Caco-2 (cell line): Measurements from ENCODE around the gene PPP1R12B. TPM values are rescaled to one million over a fixed set of nuclear protein-coding genes. Genes with fewer than 3 reads are reported as not detected.
"Not testable (repeated sequence)": the region's sequence is repeated elsewhere in the genome, so short reads cannot be mapped to it uniquely, and the experiment has no call there.

ENCODE experiments used
- BruUV-seq: library from RNA; stranded (reverse); fragments of 400-500 nt; replicated peaks from 2 replicates; lab custom pipeline; 2021; lab: Mats Ljungman, UMichigan
- CTCF ChIA-PET: fragments of 300-600 bp; sonication (Branson Sonifier 250); formaldehyde crosslinking; loops from one replicate; lab custom pipeline; 2022; ENCODE audit warnings: antibody characterized with exemption; lab: Charles Lee
- POLR2A ChIA-PET: fragments of 300-600 bp; sonication (Branson Sonifier 250); formaldehyde crosslinking; loops from one replicate; lab custom pipeline; 2022; ENCODE audit warnings: antibody characterized with exemption; lab: Charles Lee
- DNase-seq, 2 experiments: peaks; one replicate each; pipeline versions ENCODE4 v3.0.0 to v3.0.0-alpha.2; 2020 to 2022
- H3K27me3 ChIP-seq: replicated peaks from 2 replicates; pipeline ENCODE4 v1.6.0; 2011; ENCODE audit warnings: low read length; ENCODE audit not compliant: control insufficient read depth, insufficient read depth
- H3K36me3 ChIP-seq: 2 replicates; pipeline ENCODE4 v1.5.1; 2011; ENCODE audit warnings: low read length; ENCODE audit not compliant: control insufficient read depth, insufficient read depth
- H3K4me1 ChIP-seq: fragments of 250-450 bp; sonication (Bioruptor Pico); 2 replicates; pipeline ENCODE4 v1.5.1; 2020; ENCODE audit warnings: mild to moderate bottlenecking
- H3K4me3 ChIP-seq: 2 replicates; pipeline ENCODE4 v1.5.1; 2011; ENCODE audit warnings: low read depth, mild to moderate bottlenecking, control low read depth, low read length
- H3K9me3 ChIP-seq: fragments of 250-450 bp; sonication (Bioruptor Pico); 2 replicates; pipeline ENCODE4 v1.5.1; 2020; ENCODE audit warnings: mild to moderate bottlenecking, moderate library complexity
- H3K27ac Mint-ChIP-seq: one replicate; pipeline ENCODE4 v1.8.0; 2022; ENCODE audit warnings: mixed read lengths; ENCODE audit not compliant: unreplicated experiment
- H3K27me3 Mint-ChIP-seq: one replicate; pipeline ENCODE4 v1.8.0; 2022; ENCODE audit warnings: mixed read lengths; ENCODE audit not compliant: insufficient read depth, unreplicated experiment
- H3K36me3 Mint-ChIP-seq: one replicate; pipeline ENCODE4 v1.8.0; 2022; ENCODE audit warnings: mild to moderate bottlenecking, mixed read lengths; ENCODE audit not compliant: insufficient read depth, unreplicated experiment
- H3K4me1 Mint-ChIP-seq: one replicate; pipeline ENCODE4 v1.8.0; 2022; ENCODE audit warnings: low read depth, mixed read lengths; ENCODE audit not compliant: unreplicated experiment
- H3K4me3 Mint-ChIP-seq: one replicate; pipeline ENCODE4 v1.8.0; 2022; ENCODE audit warnings: mild to moderate bottlenecking, moderate library complexity, mixed read lengths; ENCODE audit not compliant: unreplicated experiment
- H3K9me3 Mint-ChIP-seq: one replicate; pipeline ENCODE4 v1.8.0; 2022; ENCODE audit warnings: mixed read lengths; ENCODE audit not compliant: unreplicated experiment
- intact Hi-C: fragments of 100-400 bp; cut with micrococcal nuclease; formaldehyde crosslinking; loops from one replicate; pipeline ENCODE4 v1.10.0; 2022; ENCODE audit not compliant: unreplicated experiment
- total RNA-seq: library from RNA; stranded (reverse); gene quantifications from 2 replicates; pipeline ENCODE4 v1.2.3, GENCODE V29; 2022
- TF ChIP-seq, protein P1 (sequence below), 2 experiments: fragments of 200-600 bp in 1 of 2; IDR thresholded peaks; 1 replicate in 1 of 2; 2 replicates in 1 of 2; pipeline versions ENCODE4 v1.5.1 to v1.8.0; 2011 to 2022; ENCODE audit warnings: antibody characterized with exemption in 1 of 2, control low read depth in 1 of 2, inconsistent platforms in 1 of 2, low read depth in 1 of 2, low read length in 1 of 2, mild to moderate bottlenecking in 1 of 2, moderate library complexity in 1 of 2; ENCODE audit not compliant: insufficient read depth in 1 of 2, severe bottlenecking in 1 of 2, unreplicated experiment in 1 of 2

PPP1R12B gene
- total RNA-seq, 1 experiment from 2014 or later: 16.4 TPM

DNA sequence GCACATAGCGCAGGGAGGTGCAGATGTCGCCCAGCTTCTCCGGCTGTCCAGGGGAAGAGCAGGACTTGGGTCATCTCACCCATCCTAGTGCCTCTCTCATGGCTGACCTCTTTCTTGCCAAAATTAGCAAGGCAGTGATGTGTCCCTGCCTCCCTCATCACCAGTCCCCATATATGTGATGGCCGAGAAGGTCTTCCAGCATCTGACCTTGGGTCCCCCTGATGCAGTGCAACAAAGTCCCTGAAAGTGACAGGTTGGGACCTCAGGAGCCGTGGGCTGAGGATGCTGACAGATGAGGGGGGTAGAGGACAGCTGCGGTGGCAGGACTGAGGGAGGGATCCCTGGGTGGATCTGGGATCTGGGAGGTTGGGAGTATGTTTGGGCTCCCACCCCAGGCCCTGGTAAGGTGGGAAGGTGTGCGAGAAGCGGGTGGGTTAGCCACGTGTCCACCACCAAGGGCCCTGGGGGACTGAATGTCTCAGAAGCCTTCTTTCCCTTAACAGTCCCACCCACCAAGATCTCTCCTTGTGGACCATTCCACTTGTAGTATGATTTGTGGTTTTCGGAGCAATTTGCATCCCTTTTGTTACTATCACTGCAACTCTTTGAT is 252.0 kb downstream of the PPP1R12B start:
- H3K27me3 Mint-ChIP-seq: no peaks in the 10 kb centered on the region
- H3K36me3 Mint-ChIP-seq: no peaks in the 10 kb centered on the region
- H3K27ac Mint-ChIP-seq: no peak overlapping the region
- no peaks in the 10 kb centered on the region for H3K9me3 Mint-ChIP-seq
- BruUV-seq: no TSS peak
- ChIA-PET POLR2A (no interaction called here), CTCF (interaction anchor here (0.9 to 1.9 kb wide), 8 partner anchors 14 to 258 kb away, joined by 3 to 9 read pairs (median 5); partner anchors contain the start of gene UBE2T)
- no peaks in the 10 kb centered on the region for H3K36me3 ChIP-seq
- no peaks in the 10 kb centered on the region for H3K4me1 Mint-ChIP-seq
- no peak for DNase-seq
- no peak overlapping the region for H3K4me3 Mint-ChIP-seq
- intact Hi-C loops: loop anchor here (1.0 to 10.0 kb wide), 3 partner anchors 99 to 258 kb away; partner anchors contain the start of gene SYT2
- no peaks in the 10 kb centered on the region for H3K27me3 ChIP-seq
- no peaks in the 10 kb centered on the region for H3K9me3 ChIP-seq
- TF ChIP-seq, protein P1, sequence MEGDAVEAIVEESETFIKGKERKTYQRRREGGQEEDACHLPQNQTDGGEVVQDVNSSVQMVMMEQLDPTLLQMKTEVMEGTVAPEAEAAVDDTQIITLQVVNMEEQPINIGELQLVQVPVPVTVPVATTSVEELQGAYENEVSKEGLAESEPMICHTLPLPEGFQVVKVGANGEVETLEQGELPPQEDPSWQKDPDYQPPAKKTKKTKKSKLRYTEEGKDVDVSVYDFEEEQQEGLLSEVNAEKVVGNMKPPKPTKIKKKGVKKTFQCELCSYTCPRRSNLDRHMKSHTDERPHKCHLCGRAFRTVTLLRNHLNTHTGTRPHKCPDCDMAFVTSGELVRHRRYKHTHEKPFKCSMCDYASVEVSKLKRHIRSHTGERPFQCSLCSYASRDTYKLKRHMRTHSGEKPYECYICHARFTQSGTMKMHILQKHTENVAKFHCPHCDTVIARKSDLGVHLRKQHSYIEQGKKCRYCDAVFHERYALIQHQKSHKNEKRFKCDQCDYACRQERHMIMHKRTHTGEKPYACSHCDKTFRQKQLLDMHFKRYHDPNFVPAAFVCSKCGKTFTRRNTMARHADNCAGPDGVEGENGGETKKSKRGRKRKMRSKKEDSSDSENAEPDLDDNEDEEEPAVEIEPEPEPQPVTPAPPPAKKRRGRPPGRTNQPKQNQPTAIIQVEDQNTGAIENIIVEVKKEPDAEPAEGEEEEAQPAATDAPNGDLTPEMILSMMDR (IDR thresholded peaks at IDR 0.05; ENCODE audit: insufficient read depth in 1 of 2, low read depth in 1 of 2, low read length in 1 of 2, severe bottlenecking in 1 of 2, unreplicated experiment in 1 of 2): no peak
- H3K4me1 ChIP-seq: no peaks in the 10 kb centered on the region
- no peak overlapping the region for H3K4me3 ChIP-seq

DNA sequence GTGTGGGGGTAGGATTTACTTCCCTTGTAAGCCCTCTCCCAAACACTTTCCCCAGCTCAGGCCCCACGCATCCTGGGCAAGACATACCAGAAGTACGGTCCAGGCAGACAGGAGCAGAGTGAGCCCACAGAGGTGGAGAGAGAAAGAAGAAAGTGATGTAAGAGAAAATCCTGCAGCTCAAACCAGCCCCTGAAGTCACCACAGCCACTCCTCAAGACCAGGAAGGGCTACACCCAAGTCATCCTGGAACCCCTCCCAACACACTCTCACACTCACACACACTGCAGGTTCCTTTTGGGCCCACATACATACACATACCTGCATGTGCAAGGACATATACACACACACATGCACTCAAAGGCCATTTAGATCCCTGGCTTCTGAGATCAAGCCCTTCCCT is 254.9 kb downstream of the PPP1R12B start:
- Histone ChIP-seq H3K4me3 (no peak overlapping the region), H3K27me3 (no peaks in the 10 kb centered on the region), H3K4me1 (no peaks in the 10 kb centered on the region), H3K36me3 (no peaks in the 10 kb centered on the region), H3K9me3 (no peaks in the 10 kb centered on the region)
- H3K4me1 Mint-ChIP-seq: no peaks in the 10 kb centered on the region
- H3K4me3 Mint-ChIP-seq: no peak overlapping the region
- TF ChIP-seq, protein P1 (IDR thresholded peaks at IDR 0.05; ENCODE audit: insufficient read depth in 1 of 2, low read depth in 1 of 2, low read length in 1 of 2, severe bottlenecking in 1 of 2, unreplicated experiment in 1 of 2): no peak
- intact Hi-C loops: loop anchor here (10.0 kb wide), 1 partner anchor 111 kb away; the partner anchor contains the start of gene SYT2
- H3K27me3 Mint-ChIP-seq: no peaks in the 10 kb centered on the region
- CTCF ChIA-PET: no interaction called here
- no peaks in the 10 kb centered on the region for H3K36me3 Mint-ChIP-seq
- no TSS peak for BruUV-seq
- no peak overlapping the region for H3K27ac Mint-ChIP-seq
- H3K9me3 Mint-ChIP-seq: no peaks in the 10 kb centered on the region
- POLR2A ChIA-PET: no interaction called here
- no peak for DNase-seq

DNA sequence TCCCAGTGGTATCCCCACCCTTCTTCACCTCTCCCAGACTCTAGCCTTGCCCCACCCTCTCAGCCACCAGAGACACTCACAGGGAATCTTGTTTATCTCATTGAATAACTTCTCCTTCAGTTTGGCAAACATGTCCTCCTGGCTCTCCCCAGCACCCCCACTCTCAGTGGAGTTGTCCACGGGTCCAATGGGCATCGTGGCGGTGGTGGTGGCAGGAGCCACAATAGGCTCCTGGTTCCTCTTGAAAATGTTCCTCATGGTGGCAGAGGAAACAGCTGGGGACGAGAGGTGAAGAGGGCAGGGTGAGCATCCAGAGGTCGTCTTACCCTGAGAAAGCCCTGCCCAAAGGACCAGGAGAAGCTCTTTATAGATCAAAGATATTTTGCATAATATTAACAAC is 257.0 kb downstream of the PPP1R12B start:
- no peak for DNase-seq
- TF ChIP-seq, protein P1 (IDR thresholded peaks at IDR 0.05; ENCODE audit: insufficient read depth in 1 of 2, low read depth in 1 of 2, low read length in 1 of 2, severe bottlenecking in 1 of 2, unreplicated experiment in 1 of 2): no peak
- H3K36me3 ChIP-seq: no peaks in the 10 kb centered on the region
- no peaks in the 10 kb centered on the region for H3K27me3 ChIP-seq
- no peaks in the 10 kb centered on the region for H3K27me3 Mint-ChIP-seq
- no peaks in the 10 kb centered on the region for H3K9me3 Mint-ChIP-seq
- CTCF ChIA-PET: interaction anchor here (0.6 kb wide), 1 partner anchor 49 kb away, joined by 3 read pairs; no protein-coding TSS in a partner anchor
- no peaks in the 10 kb centered on the region for H3K36me3 Mint-ChIP-seq
- intact Hi-C loops: loop anchor here (10.0 kb wide), 1 partner anchor 109 kb away; the partner anchor contains the start of gene SYT2
- no peaks in the 10 kb centered on the region for H3K4me1 ChIP-seq
- no peak overlapping the region for H3K27ac Mint-ChIP-seq
- no peaks in the 10 kb centered on the region for H3K4me1 Mint-ChIP-seq
- no peaks in the 10 kb centered on the region for H3K9me3 ChIP-seq
- no peak overlapping the region for H3K4me3 Mint-ChIP-seq
- BruUV-seq: no TSS peak
- POLR2A ChIA-PET: no interaction called here
- no peak overlapping the region for H3K4me3 ChIP-seq

DNA sequence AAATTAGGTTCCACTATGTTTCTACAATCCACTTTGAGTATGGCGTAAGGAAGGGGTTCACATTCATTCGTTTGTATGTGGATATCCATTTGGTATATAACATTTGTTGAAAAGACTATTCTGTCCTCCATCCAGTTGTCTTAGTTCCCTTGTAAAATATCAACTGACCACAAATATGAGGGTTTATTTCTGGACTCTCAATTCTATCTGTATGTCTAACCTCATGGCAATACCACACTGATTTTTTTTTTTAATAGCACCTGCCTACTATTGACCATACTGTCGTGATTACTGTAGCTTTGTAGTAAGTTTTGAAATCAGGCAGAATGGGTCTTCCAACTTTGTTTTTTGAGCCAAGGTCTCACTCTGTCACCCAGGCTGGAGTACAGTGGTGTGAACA is 263.5 kb downstream of the PPP1R12B start:
- H3K9me3 ChIP-seq, H3K27me3 ChIP-seq, H3K4me1 ChIP-seq, H3K4me3 Mint-ChIP-seq, CTCF ChIA-PET, H3K9me3 Mint-ChIP-seq, H3K36me3 Mint-ChIP-seq, POLR2A ChIA-PET, H3K36me3 ChIP-seq, H3K4me1 Mint-ChIP-seq, DNase-seq, BruUV-seq, H3K27ac Mint-ChIP-seq, H3K4me3 ChIP-seq, intact Hi-C loops, H3K27me3 Mint-ChIP-seq: not testable (repeated sequence)
